ENCODE measurements around the gene ATL2.

ATL2 gene

GRCh38 chr2:38352336-38352735 lies 24.7 kb downstream of the ATL2 start:
- no peak for TF ChIP-seq CTCF (IDR thresholded peaks at IDR 0.05)
- TF ChIP-seq ZFX (IDR thresholded peaks at IDR 0.05; ENCODE audit: borderline replicate concordance) = no peak
- no peak overlapping the region for H3K27ac ChIP-seq

GRCh38 chr2:38345323-38346038 lies 31.6 kb downstream of the ATL2 start:
- H3K27ac ChIP-seq = no peak overlapping the region

GRCh38 chr2:38344813-38345212 lies 32.3 kb downstream of the ATL2 start:
- no peak for TF ChIP-seq CTCF (IDR thresholded peaks at IDR 0.05)
- no peak for TF ChIP-seq ZFX (IDR thresholded peaks at IDR 0.05; ENCODE audit: borderline replicate concordance)
- no peak overlapping the region for H3K27ac ChIP-seq

More at GRCh38 chr2:38345323-38346038, 31.6 kb downstream of the ATL2 start:
- TF ChIP-seq ZFX (IDR thresholded peaks at IDR 0.05; ENCODE audit: borderline replicate concordance) (no peak), CTCF (IDR thresholded peaks at IDR 0.05) (no peak)

- TF ChIP-seq CTCF (IDR thresholded peaks at IDR 0.05) = no peak
- TF ChIP-seq ZFX (IDR thresholded peaks at IDR 0.05; ENCODE audit: borderline replicate concordance) = no peak
- H3K27ac ChIP-seq = no peak overlapping the region
Observed at GRCh38 chr2:38343212-38343611, 33.9 kb downstream of the ATL2 start.

GRCh38 chr2:38336621-38337020 lies 40.5 kb downstream of the ATL2 start:
- H3K27ac ChIP-seq = no peak overlapping the region
- TF ChIP-seq CTCF (IDR thresholded peaks at IDR 0.05) = no peak
- TF ChIP-seq ZFX (IDR thresholded peaks at IDR 0.05; ENCODE audit: borderline replicate concordance) = no peak

- H3K27ac ChIP-seq = no peak overlapping the region
- TF ChIP-seq ZFX (IDR thresholded peaks at IDR 0.05; ENCODE audit: borderline replicate concordance) = no peak
- TF ChIP-seq CTCF (IDR thresholded peaks at IDR 0.05) = no peak
Observed at GRCh38 chr2:38330754-38331153, 46.3 kb downstream of the ATL2 start.

GRCh38 chr2:38327580-38327979 lies 49.5 kb downstream of the ATL2 start:
- no peak overlapping the region for H3K27ac ChIP-seq
- TF ChIP-seq CTCF (IDR thresholded peaks at IDR 0.05) = no peak
- TF ChIP-seq ZFX (IDR thresholded peaks at IDR 0.05; ENCODE audit: borderline replicate concordance) = no peak
